Adrenal gland (tissue), 12 donors: ENCODE data around the gene CEBPG. TPM values are rescaled to one million over a fixed set of nuclear protein-coding genes. Genes with fewer than 3 reads are reported as not detected.

Experiments
- DNase-seq, 7 donors: peaks; one replicate each; pipeline ENCODE4 v3.0.0-alpha.2; 2019 to 2020
- H3K27ac ChIP-seq, 5 donors: fragments of 200-600 bp; sonication (generic) in 4 of 5; 1 replicate in 3 of 5; 2 replicates in 2 of 5; pipeline versions ENCODE4 v1.5.1 to v1.8.0; 2016 to 2020; ENCODE audit warnings: mild to moderate bottlenecking in 1 of 5
- H3K27me3 ChIP-seq: fragments of 200-600 bp; 2 replicates; pipeline ENCODE4 v1.8.0; 2021
- H3K36me3 ChIP-seq, 2 donors: fragments of 200-600 bp; replicated peaks in 1 of 2; 1 replicate in 1 of 2; 2 replicates in 1 of 2; pipeline versions ENCODE4 v1.5.1 to v1.8.0; 2018 to 2022
- H3K4me1 ChIP-seq, 2 donors: fragments of 200-600 bp; replicated peaks in 1 of 2; 1 replicate in 1 of 2; 2 replicates in 1 of 2; pipeline versions ENCODE4 v1.5.1 to v1.8.0; 2018 to 2021
- H3K4me3 ChIP-seq, 4 donors: fragments of 200-600 bp; sonication (generic) in 3 of 4; one replicate each; pipeline ENCODE4 v1.5.1; 2016 to 2018
- H3K9me3 ChIP-seq, 3 donors: fragments of 200-600 bp; sonication (generic) in 1 of 3; replicated peaks in 1 of 3; 1 replicate in 2 of 3; 2 replicates in 1 of 3; pipeline versions ENCODE4 v1.5.1 to v1.8.0; 2016 to 2021
- POLR2A ChIP-seq, 2 donors: fragments of 450-650 bp; IDR thresholded peaks; one replicate each; pipeline ENCODE4 v1.6.1; 2017; ENCODE audit warnings: antibody characterized with exemption in 2 of 2, mild to moderate bottlenecking in 2 of 2, moderate library complexity in 1 of 2
- WGBS, 4 donors: extraction: QIAGEN DNeasy Blood & Tissue Kit in 2 of 4; methylation state at CpG; one replicate each; pipeline versions ENCODE4 v1.1.5 to v1.1.7; 2013 to 2017; 5-methylcytosine and 5-hydroxymethylcytosine counted together
- intact Hi-C, 2 donors: fragments of 100-400 bp; cut with DNase I; formaldehyde crosslinking; loops; one replicate each; pipeline versions ENCODE4 v1.14.1 to v1.15.0; 2022 to 2023
- polyA plus RNA-seq, 3 donors: library from polyadenylated mRNA; stranded (reverse); fragments of 200-250 nt in 2 of 3; fragments of 350-450 nt in 1 of 3; fragmentation: Illumina TruSeq in 1 of 3; extraction: RNeasy Lipid Tissue Mini Kit (QIAGEN cat#74804) in 1 of 3; gene quantifications; one replicate each; pipeline ENCODE4 v1.2.3, GENCODE V29; 2013 to 2014
- total RNA-seq, 9 donors: library from RNA; depleted of rRNA in 4 of 9; stranded (reverse); fragments of >200 nt in 4 of 9; fragments of 120-200 nt in 1 of 9; fragmentation: NEBNext Ultra II Directional in 1 of 9; extraction: Animal tissue kit (Norgen Biotek cat#: 25700) in 1 of 9; gene quantifications; one replicate each; pipeline versions ENCODE4 v1.1.0 to v1.2.4, GENCODE V29; 2013 to 2023
- TF ChIP-seq, protein P1 (sequence below), 6 experiments: fragments of 450-650 bp in 4 of 6; fragments of 200-600 bp in 2 of 6; sonication (generic) in 1 of 6; IDR thresholded peaks; 1 replicate in 5 of 6; 2 replicates in 1 of 6; pipeline versions ENCODE4 v1.5.1 to v1.8.0; 2016 to 2021; ENCODE audit warnings: antibody characterized with exemption in 6 of 6, mild to moderate bottlenecking in 2 of 6, moderate library complexity in 1 of 6
- donor health status: healthy with polysubstance abuse.
- donor health status: Bipolar disorder and iron deficiency.
- donor health status: DM: yes; HTN: yes; CAD: no.
- donor health status: DM: no; HTN: no; CAD: no.
- donor health status: DM: no; HTN: no; CAD: no.
- donor health status: DM: yes; HTN: yes; CAD: no.

Gene CEBPG
- total and polyA plus RNA-seq, 12 donors, result 8.9 to 21.9 (median 10.7) TPM

DNA sequence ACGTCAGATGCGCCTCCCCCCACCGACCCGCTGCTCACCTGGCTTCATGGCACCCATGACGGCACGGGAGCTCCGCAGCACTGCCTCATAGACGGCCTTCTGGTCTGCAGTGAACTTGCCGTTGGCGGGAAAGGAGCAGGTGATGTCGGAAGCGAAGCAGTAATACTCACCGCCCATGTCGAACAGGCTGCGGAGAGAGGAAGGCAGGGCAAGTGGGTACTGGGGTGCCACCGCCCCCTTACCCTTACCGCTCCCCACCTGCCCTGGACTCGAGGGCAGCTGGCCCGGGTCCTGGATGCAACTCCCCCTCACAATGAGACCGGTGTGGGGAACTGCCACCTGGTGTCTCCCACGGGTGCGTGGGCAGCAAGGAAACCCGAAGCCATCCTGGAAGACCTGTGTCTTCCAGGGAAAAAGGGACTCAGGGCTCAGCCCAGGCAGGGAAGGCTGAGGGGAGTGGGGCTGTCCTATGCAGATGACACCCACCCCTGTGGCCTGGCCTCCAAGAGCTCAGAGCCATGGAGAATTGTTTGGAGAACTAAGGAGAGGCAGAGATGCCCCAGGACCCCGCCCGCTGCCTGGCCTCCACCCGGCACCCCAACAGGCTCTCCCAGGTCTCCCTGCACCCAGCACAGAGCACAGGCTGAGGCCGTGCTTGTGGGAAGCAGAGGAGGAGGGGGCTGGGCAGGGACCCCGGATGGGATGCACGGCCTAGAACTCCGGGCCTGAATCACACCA is 28.3 kb downstream of the CEBPG start:
- Histone ChIP-seq H3K9me3 (no peaks in the 10 kb centered on the region), H3K27ac (no peak overlapping the region), H3K27me3 (no peaks in the 10 kb centered on the region), H3K36me3 (no peaks in the 10 kb centered on the region), H3K4me3 (no peak overlapping the region), H3K4me1 (no peaks in the 10 kb centered on the region)
- intact Hi-C loops, result loop anchor here in 1 of 2 donors (10.0 kb wide), 1 partner anchor 257 kb away; no protein-coding TSS in a partner anchor
- peak in 1 of 7 donors; percentile 7 for DNase-seq
- TF ChIP-seq POLR2A (IDR thresholded peaks at IDR 0.05), result no peak
- TF ChIP-seq, protein P1, sequence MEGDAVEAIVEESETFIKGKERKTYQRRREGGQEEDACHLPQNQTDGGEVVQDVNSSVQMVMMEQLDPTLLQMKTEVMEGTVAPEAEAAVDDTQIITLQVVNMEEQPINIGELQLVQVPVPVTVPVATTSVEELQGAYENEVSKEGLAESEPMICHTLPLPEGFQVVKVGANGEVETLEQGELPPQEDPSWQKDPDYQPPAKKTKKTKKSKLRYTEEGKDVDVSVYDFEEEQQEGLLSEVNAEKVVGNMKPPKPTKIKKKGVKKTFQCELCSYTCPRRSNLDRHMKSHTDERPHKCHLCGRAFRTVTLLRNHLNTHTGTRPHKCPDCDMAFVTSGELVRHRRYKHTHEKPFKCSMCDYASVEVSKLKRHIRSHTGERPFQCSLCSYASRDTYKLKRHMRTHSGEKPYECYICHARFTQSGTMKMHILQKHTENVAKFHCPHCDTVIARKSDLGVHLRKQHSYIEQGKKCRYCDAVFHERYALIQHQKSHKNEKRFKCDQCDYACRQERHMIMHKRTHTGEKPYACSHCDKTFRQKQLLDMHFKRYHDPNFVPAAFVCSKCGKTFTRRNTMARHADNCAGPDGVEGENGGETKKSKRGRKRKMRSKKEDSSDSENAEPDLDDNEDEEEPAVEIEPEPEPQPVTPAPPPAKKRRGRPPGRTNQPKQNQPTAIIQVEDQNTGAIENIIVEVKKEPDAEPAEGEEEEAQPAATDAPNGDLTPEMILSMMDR (IDR thresholded peaks at IDR 0.05), result no peak
- WGBS, 4 donors, result 94 to 95% (median 95%) methylated on average over 18 to 30 of the region's 30 CpGs

DNA sequence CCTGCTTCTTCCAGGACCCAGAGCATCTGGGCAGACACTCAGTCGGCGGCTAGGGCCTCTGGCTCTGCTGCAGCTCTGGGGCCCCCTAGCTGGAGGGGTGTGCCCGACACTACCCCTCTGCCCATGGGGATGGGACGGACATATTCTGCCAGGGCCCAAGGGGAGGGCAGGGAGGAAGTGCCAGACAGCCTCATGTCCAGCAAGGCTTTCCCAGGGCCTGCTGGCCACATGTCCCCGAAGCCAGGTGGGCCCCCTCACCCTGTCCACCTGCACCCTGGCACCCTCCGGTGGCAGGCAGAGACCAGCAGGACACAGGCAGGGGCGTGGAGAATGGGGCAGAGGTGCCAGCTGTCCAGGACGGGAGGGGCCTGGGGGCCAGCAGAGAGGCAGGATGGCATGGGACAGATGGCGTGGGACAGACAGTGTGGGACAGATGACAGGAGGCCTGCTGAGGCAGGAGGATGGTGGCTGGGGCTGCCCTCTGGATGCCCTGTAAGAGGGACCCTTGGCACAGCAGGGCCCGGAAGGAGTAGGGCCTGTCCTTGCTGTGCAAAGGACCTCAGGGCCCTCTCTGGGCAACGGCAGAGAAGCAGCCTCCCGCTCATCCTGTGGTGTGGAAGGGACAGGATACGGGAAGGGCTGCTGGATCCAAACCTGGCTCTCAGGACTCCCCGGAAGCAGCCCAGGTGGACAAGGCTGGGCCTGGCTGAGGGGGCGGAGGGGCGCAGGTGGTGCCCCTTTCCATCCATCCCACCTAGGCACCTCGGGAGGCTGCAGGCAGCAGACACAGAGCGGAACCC is 29.1 kb downstream of the CEBPG start:
- peak in 1 of 7 donors; percentile 6 for DNase-seq
- 85 to 100% (median 87%) methylated on average over 7 to 18 of the region's 18 CpGs for WGBS, 4 donors
- no peaks in the 10 kb centered on the region for H3K27me3 ChIP-seq

DNA sequence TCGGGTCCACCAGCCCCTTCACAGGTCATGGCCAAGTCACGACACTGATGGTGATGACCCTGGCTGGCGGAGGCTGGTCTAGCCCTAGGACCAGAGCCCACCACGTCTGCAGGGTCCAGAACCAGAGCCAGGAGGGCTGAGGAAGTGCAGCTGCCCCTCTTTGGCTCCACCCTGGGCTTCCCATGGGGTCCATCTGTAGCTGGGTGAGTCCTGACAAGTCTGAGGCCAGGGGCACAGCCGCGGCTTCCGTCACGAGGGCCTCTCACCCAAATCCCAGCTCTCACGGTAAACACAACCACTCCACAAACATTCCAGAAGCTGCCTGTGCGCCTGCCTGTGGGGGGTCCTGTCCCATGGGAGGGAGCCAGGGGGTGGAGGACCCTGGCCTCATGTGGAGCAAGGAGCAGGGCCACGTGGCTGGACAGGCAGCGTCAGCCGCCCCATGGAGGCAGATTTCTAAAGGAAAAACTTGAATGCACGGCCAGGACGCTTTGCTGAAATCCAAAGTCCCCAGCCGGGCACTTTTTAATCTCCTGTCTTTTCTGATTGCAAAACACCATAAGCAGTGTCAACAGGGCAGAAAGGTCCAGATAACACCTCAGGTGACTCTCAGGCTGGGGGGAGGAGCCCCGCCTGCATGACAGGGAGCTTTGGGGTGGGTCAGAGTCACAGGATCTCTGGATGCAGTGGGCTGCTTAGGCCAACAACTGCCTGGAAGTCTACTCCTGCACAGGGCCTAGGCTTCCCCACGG is 29.9 kb downstream of the CEBPG start:
- Histone ChIP-seq H3K9me3 (no peaks in the 10 kb centered on the region), H3K4me3 (no peak overlapping the region), H3K36me3 (no peaks in the 10 kb centered on the region), H3K27ac (no peak overlapping the region), H3K4me1 (no peaks in the 10 kb centered on the region), H3K27me3 (no peaks in the 10 kb centered on the region)
- no peak for TF ChIP-seq POLR2A (IDR thresholded peaks at IDR 0.05)
- TF ChIP-seq, protein P1 (IDR thresholded peaks at IDR 0.05), result no peak
- DNase-seq, result peak in 1 of 7 donors; percentile 10
- WGBS, 4 donors, result 77 to 94% (median 89%) methylated on average over 6 to 18 of the region's 18 CpGs
- intact Hi-C loops, result loop anchor here in 1 of 2 donors (10.0 kb wide), 1 partner anchor 259 kb away; no protein-coding TSS in a partner anchor

More for the DNA sequence above, 29.1 kb downstream of the CEBPG start:
- intact Hi-C loops, result loop anchor here in 1 of 2 donors (10.0 kb wide), 1 partner anchor 258 kb away; no protein-coding TSS in a partner anchor
- Histone ChIP-seq H3K4me1 (no peaks in the 10 kb centered on the region), H3K9me3 (no peaks in the 10 kb centered on the region), H3K27ac (no peak overlapping the region), H3K36me3 (no peaks in the 10 kb centered on the region), H3K4me3 (no peak overlapping the region)
- TF ChIP-seq, protein P1 (IDR thresholded peaks at IDR 0.05), result no peak
- no peak for TF ChIP-seq POLR2A (IDR thresholded peaks at IDR 0.05)

DNA sequence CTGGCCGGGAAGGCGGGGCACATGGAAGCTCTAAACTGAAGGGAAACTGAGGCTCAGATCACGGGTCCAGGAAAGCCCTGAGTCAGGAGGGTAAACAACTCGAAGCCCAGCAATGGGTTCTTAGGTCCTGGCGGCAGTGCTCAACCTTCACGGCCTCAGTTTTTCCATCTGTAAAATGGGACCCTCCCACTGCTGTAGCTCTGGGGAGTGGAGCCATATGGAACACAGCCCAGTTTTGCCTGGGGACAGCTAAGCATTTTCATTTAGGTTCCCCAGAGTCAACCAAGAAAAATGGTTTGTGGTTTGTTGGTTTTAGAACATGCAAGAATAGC is 30.4 kb downstream of the CEBPG start:
- H3K36me3 ChIP-seq, result no peaks in the 10 kb centered on the region
- 87 to 100% (median 93%) methylated on average over 3 to 6 of the region's 6 CpGs for WGBS, 4 donors
- H3K9me3 ChIP-seq, result no peaks in the 10 kb centered on the region
- H3K27ac ChIP-seq, result no peak overlapping the region
- TF ChIP-seq POLR2A (IDR thresholded peaks at IDR 0.05), result no peak
- TF ChIP-seq, protein P1 (IDR thresholded peaks at IDR 0.05), result no peak
- H3K27me3 ChIP-seq, result no peaks in the 10 kb centered on the region
- intact Hi-C loops, result loop anchor here in 1 of 2 donors (10.0 kb wide), 1 partner anchor 259 kb away; no protein-coding TSS in a partner anchor
- no peak overlapping the region for H3K4me3 ChIP-seq
- H3K4me1 ChIP-seq, result no peaks in the 10 kb centered on the region
- peak in 1 of 7 donors; percentile 3 for DNase-seq
